Dendritic cell treated with granulocyte-macrophage colony-stimulating factor and Interleukin-4, amounts not matched to agents 40 ng/mL and 50 ng/mL, for 4 days (primary cell): ENCODE measurements around the gene TOPORS.

Source experiments
- H3K27ac Mint-ChIP-seq: one replicate; pipeline ENCODE4 v1.8.0; 2022; ENCODE audit warnings: mild to moderate bottlenecking, mixed read lengths
- H3K27me3 Mint-ChIP-seq: one replicate; pipeline ENCODE4 v1.8.0; 2022; ENCODE audit warnings: mild to moderate bottlenecking, mixed read lengths
- H3K36me3 Mint-ChIP-seq: one replicate; pipeline ENCODE4 v1.8.0; 2022; ENCODE audit warnings: low read depth, mixed read lengths
- H3K4me1 Mint-ChIP-seq: one replicate; pipeline ENCODE4 v1.8.0; 2022; ENCODE audit warnings: low read depth, mixed read lengths
- H3K4me3 Mint-ChIP-seq: one replicate; pipeline ENCODE4 v1.8.0; 2022; ENCODE audit warnings: mild to moderate bottlenecking, moderate library complexity, mixed read lengths
- H3K9me3 Mint-ChIP-seq: one replicate; pipeline ENCODE4 v1.8.0; 2022; ENCODE audit warnings: mixed read lengths
- intact Hi-C: fragments of 100-400 bp; cut with micrococcal nuclease; formaldehyde crosslinking; loops from one replicate; pipeline ENCODE4 v1.15.0; 2022

The TOPORS gene

DNA sequence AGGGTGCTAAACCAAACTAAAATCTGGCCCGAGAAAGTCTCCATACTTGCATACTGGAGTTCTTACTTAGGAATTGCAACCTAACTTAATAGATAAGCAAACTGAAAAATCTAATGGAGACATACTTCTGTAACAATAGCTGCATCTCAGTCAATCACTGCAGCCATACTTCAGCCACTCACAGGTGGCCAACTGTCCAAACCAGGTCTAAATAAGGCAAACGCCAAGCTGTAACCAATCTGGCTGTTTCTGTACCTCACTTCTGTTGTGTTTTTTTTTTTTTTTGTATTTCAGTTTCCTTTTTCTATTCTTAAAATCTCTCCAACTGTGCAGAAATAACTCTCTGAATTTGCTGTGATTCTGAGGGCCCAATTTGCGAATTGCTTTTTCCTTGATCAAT lies 24.9 kb upstream of the TOPORS start:
- H3K36me3 Mint-ChIP-seq, result peaks cover 8% of the 10 kb centered on the region
- peaks cover 30% of the 10 kb centered on the region for H3K27me3 Mint-ChIP-seq
- no peak overlapping the region for H3K4me3 Mint-ChIP-seq
- no peak overlapping the region for H3K27ac Mint-ChIP-seq
- peaks cover 11% of the 10 kb centered on the region for H3K4me1 Mint-ChIP-seq
- intact Hi-C loops, result no loop called here
- H3K9me3 Mint-ChIP-seq, result no peaks in the 10 kb centered on the region

DNA sequence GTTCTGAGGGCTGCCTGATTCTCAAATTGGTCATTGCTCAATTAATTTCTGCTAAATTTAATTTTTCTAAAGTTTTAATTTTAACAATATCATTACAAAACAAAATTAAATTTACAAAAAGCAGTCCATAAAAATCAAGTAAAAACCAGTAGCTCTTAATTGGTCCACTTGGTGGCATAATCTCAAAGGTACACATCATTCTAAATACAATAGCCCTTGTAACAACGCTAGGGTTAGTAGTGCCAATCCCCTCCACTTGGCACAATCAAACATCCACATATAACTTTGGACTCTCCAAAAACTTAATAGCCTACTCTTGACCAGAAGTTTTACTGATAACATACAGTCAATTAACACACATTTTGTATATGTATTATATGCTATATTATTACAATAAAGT lies 22.5 kb upstream of the TOPORS start:
- Mint-ChIP-seq H3K4me1 (peaks cover 17% of the 10 kb centered on the region), H3K27ac (no peak overlapping the region), H3K27me3 (peaks cover 17% of the 10 kb centered on the region), H3K9me3 (no peaks in the 10 kb centered on the region), H3K36me3 (peaks cover 15% of the 10 kb centered on the region), H3K4me3 (no peak overlapping the region)
- intact Hi-C loops, result loop anchor here (5.0 kb wide), 1 partner anchor 48 kb away; the partner anchor contains the start of gene RIGI

DNA sequence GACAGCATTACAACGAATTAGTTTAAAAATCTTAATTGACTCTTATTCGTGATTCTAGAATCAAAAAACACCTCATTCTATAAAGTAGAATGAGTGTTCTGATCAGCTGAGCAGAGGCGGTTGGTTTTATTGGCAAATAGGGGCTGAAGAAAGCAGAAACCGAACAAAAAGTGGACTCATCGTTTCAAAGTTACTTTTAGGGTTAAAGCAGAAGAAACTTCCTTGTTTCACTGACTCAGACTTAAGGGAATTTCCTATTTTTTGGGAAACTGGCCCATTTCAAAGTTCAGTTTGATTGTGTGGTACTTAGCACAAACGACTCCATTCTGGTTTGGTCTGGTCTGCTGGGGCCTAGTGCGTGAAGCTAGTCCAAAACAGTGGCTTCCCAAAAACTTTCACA lies 21.4 kb upstream of the TOPORS start:
- Mint-ChIP-seq H3K27ac (peak overlapping the region; percentile 92), H3K9me3 (no peaks in the 10 kb centered on the region), H3K4me1 (peaks cover 19% of the 10 kb centered on the region), H3K4me3 (no peak overlapping the region), H3K27me3 (peaks cover 12% of the 10 kb centered on the region), H3K36me3 (peaks cover 17% of the 10 kb centered on the region)
- intact Hi-C loops, result loop anchor here (2.0 to 5.0 kb wide), 2 partner anchors 47 to 189 kb away; partner anchors contain the start of genes ACO1 and RIGI

DNA sequence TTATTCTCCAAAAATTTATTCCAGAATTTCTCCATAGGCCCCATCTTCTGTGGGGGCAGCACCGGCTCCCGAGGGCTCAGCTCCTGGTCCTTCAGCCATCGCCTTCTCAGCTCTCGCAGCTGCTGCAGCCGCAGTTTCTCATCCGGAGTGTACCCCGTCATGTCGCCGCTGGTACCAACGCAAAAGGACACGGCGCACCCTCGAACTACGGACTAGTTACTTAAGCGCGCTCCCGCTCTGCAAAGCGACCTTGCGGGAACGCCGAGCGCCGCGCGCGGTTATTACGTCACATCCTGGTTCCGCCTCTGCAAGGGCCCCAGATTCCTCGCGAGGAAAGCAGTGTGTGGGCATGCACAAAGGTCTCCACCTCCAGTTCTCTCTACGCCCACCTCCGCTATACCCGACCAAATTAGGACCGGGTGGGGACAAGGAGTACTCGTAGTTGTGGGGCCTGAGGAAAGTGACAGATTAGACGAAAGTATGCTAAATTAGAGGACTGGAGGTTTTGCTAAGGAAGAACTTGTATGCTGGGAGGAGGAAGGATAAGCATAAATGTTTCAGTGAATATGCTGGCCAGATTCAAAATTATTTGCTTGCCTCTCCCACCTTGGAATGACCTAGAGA lies 20.6 kb upstream of the TOPORS start, which contains the start of gene NDUFB6:
TSS of gene NDUFB6 (minus strand) at position 260 of the 624 bp plus-strand sequence. CDS start at position 161, 99 bp downstream.
- Mint-ChIP-seq H3K27me3 (peaks cover 7% of the 10 kb centered on the region), H3K27ac (peak within 1 kb of the TSS; percentile 92), H3K4me1 (peaks cover 19% of the 10 kb centered on the region), H3K9me3 (no peaks in the 10 kb centered on the region), H3K36me3 (peaks cover 21% of the 10 kb centered on the region), H3K4me3 (peak within 1 kb of the TSS; percentile 97)
- intact Hi-C loops, result loop anchor here (1.0 to 5.0 kb wide), 3 partner anchors 21 to 188 kb away; partner anchors contain the start of genes ACO1, RIGI, SMIM27 and TOPORS

DNA sequence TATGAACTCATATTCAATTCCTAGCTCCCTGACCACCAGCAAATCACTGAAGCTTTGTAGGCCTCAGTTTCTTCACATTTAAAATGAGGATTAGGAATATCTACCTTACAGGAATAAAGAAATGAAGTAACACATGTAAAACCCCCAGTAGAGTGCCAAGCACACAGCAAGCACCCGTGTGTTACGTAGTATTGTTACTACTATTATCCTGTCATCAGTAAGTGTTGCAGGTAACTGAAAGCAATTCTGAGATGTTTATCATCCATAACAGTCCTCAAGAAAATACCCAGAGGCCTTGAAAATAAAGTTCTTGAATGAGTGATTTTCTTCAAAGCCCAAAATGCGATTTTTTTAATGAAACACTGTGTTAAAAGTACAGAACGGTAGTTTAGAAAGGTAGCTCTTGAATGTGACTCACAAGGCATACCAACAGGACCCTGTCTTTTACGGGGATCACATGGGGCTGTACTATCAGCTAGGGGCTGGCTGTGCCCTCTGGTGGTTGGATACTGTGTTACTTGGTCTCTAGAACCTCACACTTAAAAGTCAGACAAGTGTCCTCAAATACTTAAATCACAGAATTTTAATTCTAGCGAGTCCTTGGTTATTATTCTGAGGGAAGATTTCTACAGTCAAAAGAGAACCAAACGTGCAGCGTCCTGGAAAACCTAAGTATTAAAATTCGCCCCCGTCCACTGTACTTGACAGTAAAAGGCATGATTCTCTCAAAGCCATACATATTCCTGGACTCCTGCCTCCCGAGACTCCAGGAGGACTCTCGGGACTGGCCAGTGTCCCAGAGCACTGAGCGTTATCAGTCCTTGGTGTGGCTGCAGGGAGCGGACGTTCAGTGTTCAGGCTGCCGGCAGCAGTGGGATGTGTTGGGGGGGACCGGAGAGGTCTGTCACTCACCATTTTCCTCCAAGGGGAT lies 19.8 kb upstream of the TOPORS start:
- peaks cover 2% of the 10 kb centered on the region for H3K27me3 Mint-ChIP-seq
- H3K4me1 Mint-ChIP-seq, result peaks cover 19% of the 10 kb centered on the region
- peaks cover 28% of the 10 kb centered on the region for H3K36me3 Mint-ChIP-seq
- H3K27ac Mint-ChIP-seq, result peak overlapping the region; percentile 92
- intact Hi-C loops, result loop anchor here (1.0 to 5.0 kb wide), 3 partner anchors 20 to 187 kb away; partner anchors contain the start of genes ACO1, RIGI, SMIM27 and TOPORS
- peak overlapping the region; percentile 97 for H3K4me3 Mint-ChIP-seq
- H3K9me3 Mint-ChIP-seq, result no peaks in the 10 kb centered on the region

DNA sequence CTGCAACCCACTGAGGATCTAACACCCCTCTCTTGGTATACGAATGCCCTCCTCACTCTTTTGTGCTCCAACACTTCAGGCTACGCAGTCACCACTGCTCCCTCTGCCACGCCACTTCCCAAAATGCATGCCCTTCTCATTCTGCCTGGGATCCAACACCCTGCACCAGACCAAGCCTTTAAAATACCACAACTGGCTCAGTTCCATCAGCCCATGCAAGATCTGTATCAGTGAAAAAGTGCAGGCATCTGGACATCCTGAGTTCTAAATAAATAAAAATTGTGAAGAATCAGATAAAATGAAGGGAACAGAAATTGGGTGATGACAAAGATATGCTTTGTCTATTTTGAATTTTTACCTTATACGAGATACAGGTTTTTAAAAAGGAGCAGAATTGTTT lies 17.9 kb upstream of the TOPORS start:
- intact Hi-C loops, result loop anchor here (5.0 kb wide), 1 partner anchor 43 kb away; the partner anchor contains the start of gene RIGI
- Mint-ChIP-seq H3K4me1 (peaks cover 24% of the 10 kb centered on the region), H3K4me3 (no peak overlapping the region), H3K9me3 (no peaks in the 10 kb centered on the region), H3K36me3 (peaks cover 46% of the 10 kb centered on the region), H3K27me3 (no peaks in the 10 kb centered on the region), H3K27ac (no peak overlapping the region)

DNA sequence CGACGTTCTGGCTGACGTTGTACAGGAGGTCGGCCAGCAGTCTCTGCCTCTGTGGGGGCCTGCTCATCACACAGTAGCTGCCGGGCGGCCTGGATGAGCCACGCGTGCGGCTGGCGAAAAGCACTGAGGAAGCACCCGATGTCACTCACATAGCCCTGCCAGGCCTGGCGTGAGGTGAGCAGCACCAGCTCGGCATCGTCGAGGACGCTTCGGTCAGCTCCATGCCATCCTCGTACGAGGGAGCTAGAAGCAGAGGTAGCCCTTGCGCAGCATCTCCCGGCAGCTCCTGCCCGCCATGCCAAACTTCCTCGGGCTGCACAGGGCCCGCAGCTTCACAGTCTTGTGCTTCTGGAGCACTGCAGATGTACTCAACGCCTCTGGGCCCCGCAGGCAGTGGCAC lies 14.4 kb upstream of the TOPORS start:
- Mint-ChIP-seq H3K27ac (no peak overlapping the region), H3K4me3 (no peak overlapping the region), H3K4me1 (peaks cover 12% of the 10 kb centered on the region), H3K27me3 (no peaks in the 10 kb centered on the region), H3K9me3 (no peaks in the 10 kb centered on the region), H3K36me3 (peaks cover 50% of the 10 kb centered on the region)
- intact Hi-C loops, result no loop called here

DNA sequence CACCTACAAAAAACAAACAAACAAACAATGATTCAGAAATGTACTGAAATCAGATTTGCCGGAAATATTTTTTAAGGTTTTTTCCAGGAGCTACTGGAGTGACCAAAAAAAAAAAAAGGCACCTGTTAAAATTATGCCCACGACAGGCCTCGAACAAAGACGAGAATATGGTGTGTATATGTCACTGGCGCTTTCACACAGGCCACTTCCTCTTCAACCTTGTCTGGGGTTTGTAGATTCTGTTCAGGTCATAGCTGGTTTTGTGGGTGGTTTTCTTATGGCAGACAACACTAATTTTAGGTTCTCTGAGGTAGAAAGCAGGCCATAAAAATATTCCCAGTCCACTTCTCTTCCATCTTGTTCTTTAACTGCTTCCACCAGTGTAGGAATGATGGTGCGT lies 13.6 kb upstream of the TOPORS start:
- Mint-ChIP-seq H3K27ac (no peak overlapping the region), H3K27me3 (no peaks in the 10 kb centered on the region), H3K4me3 (no peak overlapping the region), H3K36me3 (peaks cover 53% of the 10 kb centered on the region), H3K9me3 (no peaks in the 10 kb centered on the region), H3K4me1 (peaks cover 12% of the 10 kb centered on the region)
- intact Hi-C loops, result no loop called here

DNA sequence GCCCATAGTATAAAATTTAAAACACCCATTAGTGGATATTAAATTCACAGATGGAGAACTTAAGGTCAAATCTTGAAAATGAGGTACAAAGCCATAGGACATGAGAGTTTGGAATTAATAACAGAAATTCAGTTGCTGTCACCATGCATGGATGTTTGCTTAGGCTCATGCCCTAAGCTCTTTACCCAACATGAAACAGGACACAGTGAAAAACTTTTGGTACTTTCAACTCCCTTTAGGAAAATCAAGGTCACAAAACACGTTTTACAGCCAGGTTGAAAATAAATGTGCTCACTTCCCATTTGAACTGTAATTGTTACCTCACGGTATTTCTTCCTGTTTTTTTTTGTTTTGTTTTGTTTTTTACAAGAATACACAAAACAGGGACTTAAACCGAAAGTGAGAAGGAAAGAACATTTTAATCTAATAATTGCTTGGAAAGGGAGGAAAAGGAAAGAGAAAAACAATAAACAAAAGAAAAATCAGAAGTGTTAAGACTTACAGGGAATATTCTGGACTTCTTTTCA lies 6.1 kb upstream of the TOPORS start:
- no peaks in the 10 kb centered on the region for H3K9me3 Mint-ChIP-seq
- H3K4me1 Mint-ChIP-seq, result peaks cover 28% of the 10 kb centered on the region

DNA sequence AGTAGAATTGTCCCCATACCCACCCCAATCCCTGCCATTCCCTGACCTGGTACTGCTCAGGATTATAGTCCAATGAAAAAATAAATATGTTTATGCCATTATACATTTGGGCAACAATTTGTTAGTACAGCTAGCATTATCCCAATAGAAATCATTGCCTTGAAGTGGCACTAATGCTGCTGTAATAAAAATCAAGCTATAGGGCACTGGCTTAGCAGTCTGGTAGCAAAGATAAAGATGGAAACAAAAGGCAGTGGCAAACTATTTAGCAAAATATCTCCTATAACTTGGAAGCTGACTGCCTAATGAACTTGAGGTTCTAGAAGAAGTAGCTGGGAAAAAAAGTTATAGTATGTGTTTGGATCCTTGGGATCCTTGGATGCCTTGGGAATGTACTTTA lies 2.2 kb upstream of the TOPORS start:
- H3K9me3 Mint-ChIP-seq, result no peaks in the 10 kb centered on the region
- H3K27me3 Mint-ChIP-seq, result no peaks in the 10 kb centered on the region
- H3K4me3 Mint-ChIP-seq, result no peak overlapping the region
- H3K27ac Mint-ChIP-seq, result no peak overlapping the region
- intact Hi-C loops, result no loop called here
- peaks cover 31% of the 10 kb centered on the region for H3K36me3 Mint-ChIP-seq
- H3K4me1 Mint-ChIP-seq, result peaks cover 46% of the 10 kb centered on the region

More for the DNA sequence above, 6.1 kb upstream of the TOPORS start:
- intact Hi-C loops, result no loop called here
- Mint-ChIP-seq H3K27me3 (no peaks in the 10 kb centered on the region), H3K4me3 (peak overlapping the region; percentile 18), H3K36me3 (peaks cover 5% of the 10 kb centered on the region), H3K27ac (peak overlapping the region; percentile 13)

DNA sequence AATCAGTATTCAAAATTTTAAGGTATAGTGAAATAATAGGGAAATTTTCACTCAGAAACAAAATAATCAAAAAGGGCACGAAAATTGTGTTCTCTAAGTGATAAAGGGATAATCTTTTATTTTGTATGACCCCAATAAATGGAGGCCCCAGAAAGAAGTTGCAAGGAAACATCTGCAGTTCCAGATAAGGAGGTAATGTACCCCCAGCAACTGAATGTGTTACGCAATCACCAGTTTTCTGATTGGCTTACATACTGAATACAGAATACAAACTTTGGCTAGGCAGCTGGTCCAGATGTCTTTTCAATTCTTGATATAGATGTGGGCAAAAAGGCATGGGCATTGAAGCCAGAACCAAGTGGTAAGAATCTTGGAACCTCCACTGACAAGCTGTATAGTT lies 1.7 kb upstream of the TOPORS start:
- H3K27ac Mint-ChIP-seq, result no peak overlapping the region
- intact Hi-C loops, result no loop called here
- no peak overlapping the region for H3K4me3 Mint-ChIP-seq
- no peaks in the 10 kb centered on the region for H3K9me3 Mint-ChIP-seq
- H3K27me3 Mint-ChIP-seq, result no peaks in the 10 kb centered on the region
- H3K4me1 Mint-ChIP-seq, result peaks cover 45% of the 10 kb centered on the region
- peaks cover 36% of the 10 kb centered on the region for H3K36me3 Mint-ChIP-seq

DNA sequence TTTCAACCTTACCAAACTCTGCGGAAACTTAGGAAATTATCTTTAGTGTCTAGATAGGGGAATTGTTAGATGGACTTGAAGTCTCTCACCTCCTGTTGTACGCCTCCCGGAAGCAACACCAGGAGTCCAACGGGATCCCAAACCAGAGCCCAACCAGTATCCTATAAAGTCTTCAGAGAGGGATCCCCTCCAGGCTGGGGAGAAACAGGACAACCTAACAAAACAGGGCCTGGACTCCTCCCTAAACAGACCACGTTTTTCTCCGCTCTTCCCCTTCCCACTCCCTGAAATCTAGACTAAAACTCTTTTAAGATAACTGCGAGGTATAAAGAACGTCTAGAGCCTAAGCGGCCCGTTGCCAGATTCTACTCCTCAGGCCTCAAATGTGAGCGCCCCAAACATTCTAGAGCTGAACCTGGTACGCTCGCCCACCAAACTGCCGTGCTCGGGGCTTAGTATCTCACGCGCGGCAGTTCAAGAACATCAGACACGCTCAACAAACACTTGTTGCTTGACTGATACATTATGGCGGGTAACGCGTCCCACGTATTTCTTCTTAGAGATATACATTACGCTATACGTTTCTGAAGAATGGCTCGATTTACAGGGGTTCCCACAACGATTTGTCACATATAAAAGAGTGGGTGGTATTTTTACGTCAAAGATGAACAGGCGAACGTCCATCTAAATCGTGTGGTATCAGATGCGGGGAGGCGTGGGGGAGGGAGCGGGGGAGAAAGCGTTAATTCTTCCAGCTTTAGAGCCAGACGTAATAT lies 922 bp downstream of the TOPORS start:
- intact Hi-C loops, result loop anchor here (1.0 kb wide), 2 partner anchors 21 to 167 kb away; partner anchors contain the start of gene ACO1
- H3K4me3 Mint-ChIP-seq, result peak overlapping the region; percentile 83
- peaks cover 61% of the 10 kb centered on the region for H3K36me3 Mint-ChIP-seq
- peak overlapping the region; percentile 94 for H3K27ac Mint-ChIP-seq
- H3K9me3 Mint-ChIP-seq, result no peaks in the 10 kb centered on the region
- no peaks in the 10 kb centered on the region for H3K27me3 Mint-ChIP-seq
- H3K4me1 Mint-ChIP-seq, result peaks cover 38% of the 10 kb centered on the region
